GM13977 (cell line): ENCODE results near the gene LCE3D.
"Not testable (repeated sequence)": the region's sequence is repeated elsewhere in the genome, so short reads cannot be mapped to it uniquely, and the experiment has no call there.

Source experiments
- DNase-seq: peaks from one replicate; pipeline ENCODE4 v3.0.0; 2012; ENCODE audit warnings: low spot score
- CTCF ChIP-seq: IDR thresholded peaks from 2 replicates; pipeline ENCODE4 v1.5.1; 2012; ENCODE audit warnings: mild to moderate bottlenecking, control low read depth; ENCODE audit not compliant: insufficient read depth; ENCODE audit errors: extremely low read depth, missing control alignments
- in situ Hi-C: fragments of 300-500 bp; cut with MboI; formaldehyde crosslinking; loops from one replicate; pipeline ENCODE4 v1.12.0; 2022; ENCODE audit warnings: low sequenced_read_pairs, low pct_unique_long_range_greater_than_20kb, mixed read lengths, inconsistent platforms; ENCODE audit not compliant: unreplicated experiment

LCE3D gene

GRCh38 chr1:152599934-152600333, 19.6 kb upstream of the LCE3D start, which contains the start of gene LCE3C:
Gene LCE3C (plus strand): TSS chr1:152600234. CDS start chr1:152600732, 498 bp downstream.
- in situ Hi-C loops, result no loop called here
- DNase-seq, result no peak
- no peak for TF ChIP-seq CTCF

GRCh38 chr1:152596986-152597385, 16.7 kb upstream of the LCE3D start:
- in situ Hi-C loops, result no loop called here
- no peak for TF ChIP-seq CTCF
- DNase-seq, result no peak

- TF ChIP-seq CTCF, result peak; percentile 9
- DNase-seq, result no peak
- in situ Hi-C loops, result no loop called here
Measured at GRCh38 chr1:152585586-152585985, 5.3 kb upstream of the LCE3D start.

GRCh38 chr1:152582647-152583046, 2.3 kb upstream of the LCE3D start:
- in situ Hi-C loops, result no loop called here
- no peak for TF ChIP-seq CTCF
- DNase-seq, result no peak

GRCh38 chr1:152579526-152579925, 790 bp downstream of the LCE3D start:
- DNase-seq, in situ Hi-C loops: not testable (repeated sequence)

GRCh38 chr1:152577168-152577567, 3.1 kb downstream of the LCE3D start:
- in situ Hi-C loops, result no loop called here

GRCh38 chr1:152566681-152567080, 13.6 kb downstream of the LCE3D start, which contains the start of gene LCE3E:
Gene LCE3E (minus strand): TSS chr1:152566780. CDS start chr1:152566208, 572 bp downstream.
- in situ Hi-C loops, result no loop called here
- DNase-seq, result no peak
- no peak for TF ChIP-seq CTCF

More at GRCh38 chr1:152577168-152577567, 3.1 kb downstream of the LCE3D start:
- TF ChIP-seq CTCF, result no peak
- DNase-seq, result peak; percentile 52
